CD4-positive, alpha-beta T cell (primary cell): ENCODE measurements around the gene MAPKBP1. TPM values are rescaled to one million over a fixed set of nuclear protein-coding genes. Genes with fewer than 3 reads are reported as not detected.

Experiments
- ATAC-seq: fragments of 200-7000 bp; cut with Tn5 transposase; one replicate; pipeline ENCODE4 v1.10.0; 2022; ENCODE audit warnings: mild to moderate bottlenecking; ENCODE audit not compliant: poor library complexity
- CTCF ChIA-PET: fragments of 350-600 bp; sonication (Branson Sonifier 250); formaldehyde crosslinking; loops from one replicate; lab custom pipeline; 2021; ENCODE audit warnings: antibody characterized with exemption, inconsistent platforms; lab: Charles Lee
- POLR2A ChIA-PET: fragments of 350-600 bp; sonication (Branson Sonifier 250); formaldehyde crosslinking; loops from one replicate; lab custom pipeline; 2021; ENCODE audit warnings: antibody characterized with exemption, inconsistent platforms; lab: Charles Lee
- DNase-seq, 14 experiments: peaks; one replicate each; pipeline ENCODE4 v3.0.0-alpha.2; 2013 to 2020; ENCODE audit warnings: mixed read lengths in 2 of 14
- H3K27ac ChIP-seq, 2 donors: one replicate each; pipeline versions ENCODE4 v1.5.1 to v1.7.0; 2013; ENCODE audit warnings: low read length in 2 of 2, low read depth in 1 of 2, mild to moderate bottlenecking in 1 of 2
- H3K27me3 ChIP-seq, 2 experiments: 1 replicate in 1 of 2; 2 replicates in 1 of 2; pipeline versions ENCODE4 v1.6.1 to v1.7.0; 2013; ENCODE audit warnings: low read length in 2 of 2, control low read depth in 1 of 2, mild to moderate bottlenecking in 1 of 2, moderate library complexity in 1 of 2; ENCODE audit not compliant: insufficient read depth in 2 of 2, control insufficient read depth in 1 of 2
- H3K36me3 ChIP-seq: one replicate; pipeline ENCODE4 v1.6.1; 2013; ENCODE audit warnings: low read length, control low read depth; ENCODE audit not compliant: insufficient read depth
- H3K4me1 ChIP-seq: one replicate; pipeline ENCODE4 v1.6.1; 2013; ENCODE audit warnings: low read length, control low read depth; ENCODE audit not compliant: insufficient read depth
- H3K4me3 ChIP-seq: one replicate; pipeline ENCODE4 v1.5.1; 2013; ENCODE audit warnings: mild to moderate bottlenecking, low read length, moderate library complexity
- H3K9me3 ChIP-seq, 2 experiments: 1 replicate in 1 of 2; 2 replicates in 1 of 2; pipeline versions ENCODE4 v1.6.1 to v1.7.0; 2013; ENCODE audit warnings: low read length in 2 of 2, mild to moderate bottlenecking in 2 of 2, control low read depth in 1 of 2, moderate library complexity in 1 of 2; ENCODE audit not compliant: control insufficient read depth in 1 of 2, insufficient read depth in 1 of 2
- H3K27ac Mint-ChIP-seq: one replicate; pipeline ENCODE4 v1.8.0; 2020; ENCODE audit warnings: mixed read lengths
- H3K27me3 Mint-ChIP-seq: one replicate; pipeline ENCODE4 v1.8.0; 2021; ENCODE audit warnings: mixed read lengths
- H3K36me3 Mint-ChIP-seq: one replicate; pipeline ENCODE4 v1.8.0; 2021; ENCODE audit warnings: low read depth, mixed read lengths
- H3K4me1 Mint-ChIP-seq: one replicate; pipeline ENCODE4 v1.8.0; 2021; ENCODE audit warnings: low read depth, mixed read lengths
- H3K4me3 Mint-ChIP-seq: one replicate; pipeline ENCODE4 v1.8.0; 2020; ENCODE audit warnings: mild to moderate bottlenecking, mixed read lengths
- H3K9me3 Mint-ChIP-seq: one replicate; pipeline ENCODE4 v1.8.0; 2020; ENCODE audit warnings: mixed read lengths
- intact Hi-C, 2 experiments: fragments of 100-400 bp; cut with DNase I in 1 of 2; cut with micrococcal nuclease in 1 of 2; formaldehyde crosslinking; loops; one replicate each; pipeline versions ENCODE4 v1.15.1 to v1.9.0; 2023 to 2025; cut with DNase I, micrococcal nuclease
- total RNA-seq, 174 experiments: library from RNA in 2 of 174; stranded (reverse) in 2 of 174; gene quantifications; one replicate each; pipeline ENCODE4 v1.2.3 and lab custom pipeline; 2021 to 2026
- TF ChIP-seq, protein P1 (sequence below): fragments of 200-600 bp; IDR thresholded peaks from one replicate; pipeline ENCODE4 v1.8.0; 2022; ENCODE audit warnings: antibody characterized with exemption, mild to moderate bottlenecking

Gene MAPKBP1
- total RNA-seq, 2 experiments from 2014 or later = 26.0 to 30.0 TPM

DNA sequence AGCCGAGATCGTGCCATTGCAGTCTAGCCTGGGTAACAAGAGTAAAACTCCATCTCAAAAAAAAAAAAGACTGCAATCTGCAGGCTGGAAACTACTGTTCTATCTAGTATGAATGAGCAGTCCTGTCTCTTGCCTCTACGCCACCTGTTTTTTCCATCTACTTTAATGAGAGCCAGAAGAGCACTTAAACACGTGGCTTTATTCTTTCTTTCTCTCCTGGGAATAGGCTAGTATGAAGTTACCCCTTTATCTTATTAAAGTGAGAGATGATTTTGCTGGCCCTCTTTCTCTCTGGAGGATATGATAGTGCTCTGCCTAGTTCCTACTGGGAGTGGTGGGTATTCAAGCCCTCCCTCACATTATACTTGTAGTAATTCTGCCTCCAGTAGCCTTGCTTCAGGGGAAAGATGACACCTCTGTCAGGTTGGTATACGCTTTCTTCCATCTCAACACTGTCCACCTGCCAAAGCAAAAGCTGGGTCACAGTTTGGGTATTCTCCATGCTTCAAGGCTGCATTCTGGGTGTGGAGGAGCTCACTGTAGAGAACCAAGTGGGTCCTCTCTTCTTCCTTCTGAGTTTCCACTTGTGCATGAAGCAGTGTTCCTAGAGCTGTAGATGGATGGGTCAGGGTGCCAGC lies 17.8 kb downstream of the MAPKBP1 start:
- Mint-ChIP-seq H3K36me3 (no peaks in the 10 kb centered on the region), H3K27me3 (no peaks in the 10 kb centered on the region), H3K9me3 (no peaks in the 10 kb centered on the region), H3K4me1 (peaks cover 68% of the 10 kb centered on the region), H3K4me3 (no peak overlapping the region), H3K27ac (no peak overlapping the region)
- POLR2A ChIA-PET = no interaction called here
- no peak for ATAC-seq
- no peaks in the 10 kb centered on the region for H3K9me3 ChIP-seq
- H3K27ac ChIP-seq = no peak overlapping the region
- H3K27me3 ChIP-seq = no peaks in the 10 kb centered on the region
- TF ChIP-seq, protein P1, sequence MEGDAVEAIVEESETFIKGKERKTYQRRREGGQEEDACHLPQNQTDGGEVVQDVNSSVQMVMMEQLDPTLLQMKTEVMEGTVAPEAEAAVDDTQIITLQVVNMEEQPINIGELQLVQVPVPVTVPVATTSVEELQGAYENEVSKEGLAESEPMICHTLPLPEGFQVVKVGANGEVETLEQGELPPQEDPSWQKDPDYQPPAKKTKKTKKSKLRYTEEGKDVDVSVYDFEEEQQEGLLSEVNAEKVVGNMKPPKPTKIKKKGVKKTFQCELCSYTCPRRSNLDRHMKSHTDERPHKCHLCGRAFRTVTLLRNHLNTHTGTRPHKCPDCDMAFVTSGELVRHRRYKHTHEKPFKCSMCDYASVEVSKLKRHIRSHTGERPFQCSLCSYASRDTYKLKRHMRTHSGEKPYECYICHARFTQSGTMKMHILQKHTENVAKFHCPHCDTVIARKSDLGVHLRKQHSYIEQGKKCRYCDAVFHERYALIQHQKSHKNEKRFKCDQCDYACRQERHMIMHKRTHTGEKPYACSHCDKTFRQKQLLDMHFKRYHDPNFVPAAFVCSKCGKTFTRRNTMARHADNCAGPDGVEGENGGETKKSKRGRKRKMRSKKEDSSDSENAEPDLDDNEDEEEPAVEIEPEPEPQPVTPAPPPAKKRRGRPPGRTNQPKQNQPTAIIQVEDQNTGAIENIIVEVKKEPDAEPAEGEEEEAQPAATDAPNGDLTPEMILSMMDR = no peak
- DNase-seq = no peak
- intact Hi-C loops = no loop called here
- H3K36me3 ChIP-seq = no peaks in the 10 kb centered on the region
- no peak overlapping the region for H3K4me3 ChIP-seq
- CTCF ChIA-PET = interaction anchor here (0.8 kb wide), 1 partner anchor 17 kb away, joined by 4 read pairs; no protein-coding TSS in a partner anchor
- peaks cover 17% of the 10 kb centered on the region for H3K4me1 ChIP-seq

DNA sequence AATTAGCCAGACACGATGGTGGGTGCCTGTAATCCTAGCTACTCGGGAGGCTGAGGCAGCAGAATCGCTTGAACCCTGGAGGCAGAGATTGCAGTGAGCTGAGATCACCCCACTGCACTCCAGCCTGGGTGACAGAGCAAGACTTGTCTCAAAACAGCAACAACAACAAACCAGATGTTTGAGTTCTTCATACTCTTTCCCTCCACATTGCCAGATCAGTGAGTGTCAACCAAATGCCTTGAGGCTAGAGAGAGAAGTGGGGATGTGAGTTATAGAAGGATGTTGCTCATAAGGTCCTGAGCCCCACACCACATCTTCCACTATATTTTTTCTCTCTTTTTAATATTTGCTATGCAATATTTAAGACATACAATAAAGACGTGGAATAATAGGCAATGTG lies 19.8 kb downstream of the MAPKBP1 start:
- intact Hi-C loops = loop anchor here in 1 of 2 experiments (2.0 kb wide), 1 partner anchor 13 kb away; no protein-coding TSS in a partner anchor
- no peak overlapping the region for H3K27ac Mint-ChIP-seq

DNA sequence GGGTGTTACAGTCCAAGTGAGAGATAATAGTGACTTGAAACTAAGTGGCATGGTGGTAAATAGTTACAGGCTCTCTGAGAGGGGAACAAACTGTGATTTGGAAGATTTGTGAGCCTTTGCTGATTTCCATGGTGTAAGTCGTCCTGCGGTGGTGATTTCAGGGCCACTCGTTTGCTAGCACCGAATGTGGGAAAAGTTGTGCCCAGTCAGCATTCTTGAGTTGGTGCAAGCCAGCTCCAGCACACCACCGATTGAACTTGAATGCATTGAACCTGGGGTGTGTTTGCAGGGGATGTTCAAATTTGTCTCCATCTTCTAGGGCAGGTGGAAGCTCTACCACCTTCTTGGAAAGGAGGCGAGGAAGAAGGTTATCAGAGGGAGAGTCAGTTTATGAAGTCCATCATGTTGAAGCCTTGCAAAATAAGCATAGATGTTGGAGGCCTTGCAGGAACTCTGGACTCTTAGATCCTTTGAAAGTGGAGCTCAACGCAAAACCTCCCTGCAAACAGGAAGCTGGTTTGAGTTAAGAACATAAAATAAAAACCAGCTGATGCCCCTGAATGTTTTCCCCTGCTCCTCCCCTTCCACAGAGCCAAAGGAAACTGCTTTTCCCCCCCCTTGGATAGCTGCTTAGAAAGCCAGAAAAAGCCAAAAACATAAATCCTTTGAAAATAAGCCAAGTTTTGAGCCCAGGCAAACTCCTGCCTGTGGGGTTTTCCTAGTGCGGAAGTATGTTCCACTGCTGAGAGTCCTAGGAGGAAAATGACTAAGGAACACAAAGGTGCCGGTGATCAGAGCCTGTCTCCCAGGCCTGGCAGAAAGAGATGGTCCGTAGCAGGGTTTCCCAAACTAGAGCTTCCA lies 21.9 kb downstream of the MAPKBP1 start:
- ATAC-seq = no peak
- peak overlapping the region; percentile 30 for H3K4me3 Mint-ChIP-seq
- peaks cover 13% of the 10 kb centered on the region for H3K36me3 ChIP-seq
- DNase-seq = no peak
- H3K27ac Mint-ChIP-seq = no peak overlapping the region
- TF ChIP-seq, protein P1 = no peak
- H3K9me3 ChIP-seq = no peaks in the 10 kb centered on the region
- ChIA-PET POLR2A (interaction anchor here (2.0 to 2.3 kb wide), 2 partner anchors 22 to 31 kb away, joined by 6 to 9 read pairs; partner anchors contain the start of gene MAPKBP1), CTCF (interaction anchor here (1.2 kb wide), 1 partner anchor 24 kb away, joined by 4 read pairs; no protein-coding TSS in a partner anchor)
- H3K9me3 Mint-ChIP-seq = no peaks in the 10 kb centered on the region
- peaks cover 7% of the 10 kb centered on the region for H3K4me1 ChIP-seq
- no peak overlapping the region for H3K27ac ChIP-seq
- peaks cover 36% of the 10 kb centered on the region for H3K4me1 Mint-ChIP-seq
- peaks cover 26% of the 10 kb centered on the region for H3K36me3 Mint-ChIP-seq
- H3K27me3 ChIP-seq = no peaks in the 10 kb centered on the region
- no peak overlapping the region for H3K4me3 ChIP-seq
- intact Hi-C loops = loop anchor here in 1 of 2 experiments (2.0 kb wide), 1 partner anchor 15 kb away; no protein-coding TSS in a partner anchor
- H3K27me3 Mint-ChIP-seq = no peaks in the 10 kb centered on the region

More for the DNA sequence above, 19.8 kb downstream of the MAPKBP1 start:
- Mint-ChIP-seq H3K4me3 (no peak overlapping the region), H3K9me3 (no peaks in the 10 kb centered on the region), H3K27me3 (no peaks in the 10 kb centered on the region), H3K4me1 (peaks cover 57% of the 10 kb centered on the region), H3K36me3 (peaks cover 6% of the 10 kb centered on the region)
- Histone ChIP-seq H3K27ac (no peak overlapping the region), H3K9me3 (no peaks in the 10 kb centered on the region), H3K4me1 (peaks cover 17% of the 10 kb centered on the region), H3K36me3 (peaks cover 3% of the 10 kb centered on the region), H3K27me3 (no peaks in the 10 kb centered on the region), H3K4me3 (no peak overlapping the region)
- TF ChIP-seq, protein P1 = no peak
- ATAC-seq (no peak), DNase-seq (no peak)
- ChIA-PET POLR2A (no interaction called here), CTCF (no interaction called here)
